Measurements from ENCODE around the gene PAPLN. TPM values are rescaled to one million over a fixed set of nuclear protein-coding genes. Genes with fewer than 3 reads are reported as not detected.

The PAPLN gene
- total and polyA plus RNA-seq, 2 experiments from 2014 or later, result 7.6 to 13.4 TPM

DNA sequence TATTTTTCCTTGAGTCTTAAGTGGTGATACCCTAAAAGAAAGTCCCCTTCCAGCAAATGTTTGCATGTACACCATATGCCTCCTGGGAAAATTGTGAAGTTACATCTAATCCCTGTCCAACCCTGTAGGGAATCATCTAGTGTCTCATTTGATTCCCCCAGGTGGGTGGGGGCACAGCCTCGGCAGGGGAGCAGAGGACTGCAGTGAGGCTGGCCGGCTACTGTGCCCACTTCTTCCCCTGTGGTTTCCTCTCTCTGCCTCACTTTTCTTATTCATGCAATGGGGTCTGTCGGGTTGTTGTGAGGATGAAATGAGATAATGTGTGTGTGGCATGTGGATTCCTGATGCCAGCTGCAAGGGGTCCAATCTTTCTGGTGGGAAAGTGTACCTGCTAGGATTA is 6.0 kb downstream of the PAPLN start:
- Histone ChIP-seq H3K36me3 (replicated peaks; ENCODE audit: insufficient read depth, low read depth) (no peaks in the 10 kb centered on the region), H3K4me3 (no peak overlapping the region), H3K4me2 (no peak overlapping the region), H3K79me2 (no peaks in the 10 kb centered on the region), H3K9me3 (ENCODE audit: low read depth) (no peaks in the 10 kb centered on the region), H3K27me3 (peaks cover 18% of the 10 kb centered on the region), H3K9me2 (replicated peaks; ENCODE audit: insufficient read depth) (no peaks in the 10 kb centered on the region), H3K27ac (no peak overlapping the region), H4K20me1 (ENCODE audit: insufficient read depth, poor library complexity, severe bottlenecking) (no peaks in the 10 kb centered on the region), H2AFZ (no peak overlapping the region), H3K4me1 (ENCODE audit: insufficient read depth) (peaks cover 21% of the 10 kb centered on the region)
- WGBS (ENCODE audit: low lambda C conversion rate, missing lambda C conversion rate), result 79% methylated on average over 3 of the region's 3 CpGs
- DNase-seq (ENCODE audit: low spot score), result no peak
- TF ChIP-seq EZH2 (IDR thresholded peaks at IDR 0.05; ENCODE audit: borderline replicate concordance) (no peak), EZH2phosphoT487 (IDR thresholded peaks at IDR 0.05; ENCODE audit: low read depth, severe bottlenecking, unreplicated experiment) (no peak)
- TF ChIP-seq, protein P1, sequence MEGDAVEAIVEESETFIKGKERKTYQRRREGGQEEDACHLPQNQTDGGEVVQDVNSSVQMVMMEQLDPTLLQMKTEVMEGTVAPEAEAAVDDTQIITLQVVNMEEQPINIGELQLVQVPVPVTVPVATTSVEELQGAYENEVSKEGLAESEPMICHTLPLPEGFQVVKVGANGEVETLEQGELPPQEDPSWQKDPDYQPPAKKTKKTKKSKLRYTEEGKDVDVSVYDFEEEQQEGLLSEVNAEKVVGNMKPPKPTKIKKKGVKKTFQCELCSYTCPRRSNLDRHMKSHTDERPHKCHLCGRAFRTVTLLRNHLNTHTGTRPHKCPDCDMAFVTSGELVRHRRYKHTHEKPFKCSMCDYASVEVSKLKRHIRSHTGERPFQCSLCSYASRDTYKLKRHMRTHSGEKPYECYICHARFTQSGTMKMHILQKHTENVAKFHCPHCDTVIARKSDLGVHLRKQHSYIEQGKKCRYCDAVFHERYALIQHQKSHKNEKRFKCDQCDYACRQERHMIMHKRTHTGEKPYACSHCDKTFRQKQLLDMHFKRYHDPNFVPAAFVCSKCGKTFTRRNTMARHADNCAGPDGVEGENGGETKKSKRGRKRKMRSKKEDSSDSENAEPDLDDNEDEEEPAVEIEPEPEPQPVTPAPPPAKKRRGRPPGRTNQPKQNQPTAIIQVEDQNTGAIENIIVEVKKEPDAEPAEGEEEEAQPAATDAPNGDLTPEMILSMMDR (IDR thresholded peaks at IDR 0.05; ENCODE audit: poor library complexity), result no peak

DNA sequence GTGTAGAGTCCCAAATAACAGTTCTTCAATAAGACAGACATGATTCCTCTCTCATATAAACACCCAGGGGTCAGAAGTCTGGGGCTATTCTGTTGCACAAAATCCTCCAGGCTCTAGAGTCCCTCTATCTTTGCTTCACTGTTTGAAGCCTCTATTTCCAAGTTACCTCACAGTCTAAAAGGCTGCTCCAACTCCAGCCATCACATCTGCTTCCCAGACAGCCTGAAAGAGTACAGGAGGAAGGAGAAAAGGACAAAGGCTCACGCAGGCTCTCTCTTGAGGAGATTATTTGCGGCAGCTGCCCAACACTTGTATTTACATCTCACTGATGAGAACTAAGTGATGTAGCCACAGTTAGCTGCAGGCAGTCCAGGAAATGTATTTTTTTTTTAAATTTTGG is 6.4 kb downstream of the PAPLN start:
- Histone ChIP-seq H3K4me3 (no peak overlapping the region), H4K20me1 (ENCODE audit: insufficient read depth, poor library complexity, severe bottlenecking) (no peaks in the 10 kb centered on the region), H3K79me2 (no peaks in the 10 kb centered on the region), H3K9me3 (ENCODE audit: low read depth) (no peaks in the 10 kb centered on the region), H2AFZ (no peak overlapping the region), H3K9me2 (replicated peaks; ENCODE audit: insufficient read depth) (no peaks in the 10 kb centered on the region), H3K27me3 (peaks cover 16% of the 10 kb centered on the region), H3K4me2 (no peak overlapping the region), H3K27ac (no peak overlapping the region), H3K36me3 (replicated peaks; ENCODE audit: insufficient read depth, low read depth) (no peaks in the 10 kb centered on the region), H3K4me1 (ENCODE audit: insufficient read depth) (peaks cover 17% of the 10 kb centered on the region)
- WGBS (ENCODE audit: low lambda C conversion rate, missing lambda C conversion rate), result 95% methylated on average over 2 of the region's 2 CpGs
- no peak for DNase-seq (ENCODE audit: low spot score)
- TF ChIP-seq, protein P1 (IDR thresholded peaks at IDR 0.05; ENCODE audit: poor library complexity), result no peak
- TF ChIP-seq EZH2phosphoT487 (IDR thresholded peaks at IDR 0.05; ENCODE audit: low read depth, severe bottlenecking, unreplicated experiment) (no peak), EZH2 (IDR thresholded peaks at IDR 0.05; ENCODE audit: borderline replicate concordance) (no peak)

DNA sequence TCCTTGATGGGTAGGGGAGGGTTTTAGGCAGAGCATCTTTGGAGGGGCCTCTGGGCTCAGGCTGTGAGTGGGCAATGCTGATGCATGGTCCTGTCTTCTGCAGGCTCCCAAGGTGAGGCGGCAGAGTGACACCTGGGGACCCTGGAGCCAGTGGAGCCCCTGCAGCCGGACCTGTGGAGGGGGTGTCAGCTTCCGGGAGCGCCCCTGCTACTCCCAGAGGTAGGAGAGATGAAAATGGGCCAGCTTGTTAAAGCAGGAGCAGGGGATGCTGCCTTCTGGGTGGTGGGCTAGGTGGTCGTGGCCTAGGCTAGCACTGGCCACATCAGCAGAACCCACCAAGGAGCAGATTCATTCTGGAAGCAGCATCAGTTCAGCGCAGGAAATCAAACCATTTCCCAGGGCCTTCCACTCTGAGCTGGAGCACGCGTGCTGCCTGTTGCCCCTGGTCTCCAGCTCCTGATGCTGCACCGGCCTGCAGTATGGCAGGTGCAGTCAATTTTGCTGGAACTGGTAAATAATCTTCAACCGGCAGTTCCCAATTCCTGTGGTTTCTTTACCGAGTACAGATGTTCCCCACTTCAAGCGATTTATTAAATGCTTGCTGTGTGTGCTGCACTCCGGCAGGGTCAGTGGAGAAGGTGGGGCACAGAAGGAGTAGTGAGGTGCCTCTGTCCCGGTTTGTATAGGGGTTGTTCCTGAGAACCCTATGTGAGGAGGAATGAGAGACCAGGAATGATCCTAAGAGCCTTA is 7.4 kb downstream of the PAPLN start:
- Histone ChIP-seq H3K4me2 (peak overlapping the region; percentile 90), H4K20me1 (ENCODE audit: insufficient read depth, poor library complexity, severe bottlenecking) (no peaks in the 10 kb centered on the region), H3K9me2 (replicated peaks; ENCODE audit: insufficient read depth) (no peaks in the 10 kb centered on the region), H3K4me1 (ENCODE audit: insufficient read depth) (peaks cover 9% of the 10 kb centered on the region), H3K27ac (no peak overlapping the region), H3K36me3 (replicated peaks; ENCODE audit: insufficient read depth, low read depth) (no peaks in the 10 kb centered on the region), H3K79me2 (no peaks in the 10 kb centered on the region), H3K9me3 (ENCODE audit: low read depth) (no peaks in the 10 kb centered on the region), H3K4me3 (no peak overlapping the region), H3K27me3 (peaks cover 9% of the 10 kb centered on the region), H2AFZ (no peak overlapping the region)
- TF ChIP-seq, protein P1 (IDR thresholded peaks at IDR 0.05; ENCODE audit: poor library complexity), result no peak
- TF ChIP-seq EZH2phosphoT487 (IDR thresholded peaks at IDR 0.05; ENCODE audit: low read depth, severe bottlenecking, unreplicated experiment) (no peak), EZH2 (IDR thresholded peaks at IDR 0.05; ENCODE audit: borderline replicate concordance) (no peak)
- 89% methylated on average over 14 of the region's 14 CpGs for WGBS (ENCODE audit: low lambda C conversion rate, missing lambda C conversion rate)
- no peak for DNase-seq (ENCODE audit: low spot score)

Measured in hepatocyte (in vitro differentiated cells).